NOMO-1 treated with dmso at 0.1 percent for 144 hours (cell line): Measurements from ENCODE around the gene TTC29.
"Not testable (repeated sequence)": the region's sequence is repeated elsewhere in the genome, so short reads cannot be mapped to it uniquely, and the experiment has no call there.

Source experiments
- DNase-seq: peaks from one replicate; lab custom pipeline; 2025; ENCODE audit not compliant: unreplicated experiment; lab: John Stamatoyannopoulos, UW

TTC29 gene

DNA sequence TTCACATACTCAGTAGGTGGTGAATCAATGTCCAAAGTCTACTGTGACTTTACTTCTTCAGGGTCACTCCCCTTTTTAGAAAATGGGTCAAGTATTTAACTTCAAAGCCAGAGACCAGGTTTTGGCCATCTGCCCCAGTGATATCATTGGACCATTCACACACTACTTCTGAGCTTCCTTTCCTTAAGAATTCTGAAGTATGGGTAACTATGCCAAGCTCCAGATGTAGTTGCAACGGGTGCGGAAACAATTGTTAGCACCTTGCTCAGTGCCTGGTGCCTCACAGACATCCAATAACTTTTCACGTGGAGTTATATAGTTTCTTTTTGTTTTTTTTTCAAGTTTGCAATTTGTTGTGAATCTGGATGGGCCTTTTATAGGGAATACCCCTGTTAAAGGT, 62.6 kb downstream of the TTC29 start:
- no peak for DNase-seq

DNA sequence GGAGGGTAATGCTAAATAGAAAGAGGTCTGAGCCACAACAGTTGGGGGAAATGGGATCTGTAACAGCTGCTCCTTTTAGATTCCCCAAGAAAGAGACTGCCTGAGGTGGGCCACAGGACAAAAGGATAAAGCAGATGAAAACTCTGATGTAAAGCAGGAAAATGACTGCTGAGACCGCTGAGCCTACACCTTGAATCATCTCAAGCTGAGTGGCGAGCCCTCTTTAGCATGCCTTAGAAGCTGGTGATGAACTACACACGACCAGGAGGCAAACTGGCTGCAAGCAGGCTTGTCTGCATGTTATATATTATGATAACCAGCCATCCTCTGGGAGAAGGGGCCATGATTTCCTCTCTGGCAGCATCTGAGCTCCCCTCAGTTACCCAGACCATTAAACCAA, 88.4 kb downstream of the TTC29 start:
- DNase-seq = no peak

DNA sequence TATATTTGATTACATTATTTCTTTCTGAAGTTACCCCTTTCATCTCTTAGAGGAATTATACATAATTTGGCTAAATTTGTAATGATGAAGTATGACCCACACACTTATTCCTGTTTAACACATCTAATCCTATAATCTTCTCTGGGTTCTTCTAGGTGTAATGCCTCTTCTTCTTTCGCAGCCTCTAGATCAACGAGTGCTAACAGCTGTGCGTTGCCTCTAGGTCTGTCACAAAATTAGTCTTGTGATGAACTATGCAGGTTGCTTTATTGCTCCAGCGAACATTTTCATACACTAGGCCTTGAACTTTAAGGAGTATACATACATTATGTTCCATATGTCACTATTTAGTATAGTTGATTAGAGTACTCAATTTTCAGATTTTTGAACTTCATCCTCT, 89.9 kb downstream of the TTC29 start:
- no peak for DNase-seq

DNA sequence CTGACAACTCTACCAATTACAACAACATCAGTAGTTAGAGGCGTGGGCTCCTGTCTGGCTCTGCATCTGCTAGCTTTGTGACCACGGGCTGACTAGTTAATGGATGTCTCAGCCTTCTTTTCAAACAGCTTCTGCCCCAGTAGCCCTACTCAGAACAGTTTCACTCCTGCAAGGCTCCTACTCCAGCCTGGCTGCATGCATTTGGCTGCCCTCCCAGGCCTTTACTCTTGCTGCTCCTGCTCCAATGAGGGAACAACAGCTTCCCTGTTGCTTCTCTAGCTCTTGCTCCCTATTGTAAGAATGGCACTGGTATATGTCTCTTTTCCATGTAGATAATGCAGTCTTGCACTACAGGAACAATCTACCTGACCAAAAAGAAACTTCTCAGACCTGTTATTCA, 93.3 kb downstream of the TTC29 start:
- no peak for DNase-seq

DNA sequence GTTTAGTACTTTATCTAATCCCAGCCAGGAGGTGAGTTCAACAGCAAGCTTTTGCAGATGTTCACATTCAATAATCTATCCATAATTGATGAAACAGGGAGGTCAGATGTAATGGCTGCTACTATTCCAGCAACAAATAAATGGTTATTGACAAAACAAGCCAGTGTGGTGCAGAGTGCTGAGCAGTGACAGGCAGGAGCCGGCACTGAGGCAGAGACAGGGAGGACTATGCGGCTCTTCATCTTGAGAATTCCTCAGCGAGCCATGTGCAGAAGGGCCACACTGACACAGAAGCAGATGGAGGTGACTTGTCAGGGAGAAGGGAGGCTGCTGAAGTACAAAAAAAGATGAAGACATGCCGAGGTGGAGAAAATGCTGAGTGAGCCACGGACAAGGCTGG, 98.3 kb downstream of the TTC29 start:
- no peak for DNase-seq

DNA sequence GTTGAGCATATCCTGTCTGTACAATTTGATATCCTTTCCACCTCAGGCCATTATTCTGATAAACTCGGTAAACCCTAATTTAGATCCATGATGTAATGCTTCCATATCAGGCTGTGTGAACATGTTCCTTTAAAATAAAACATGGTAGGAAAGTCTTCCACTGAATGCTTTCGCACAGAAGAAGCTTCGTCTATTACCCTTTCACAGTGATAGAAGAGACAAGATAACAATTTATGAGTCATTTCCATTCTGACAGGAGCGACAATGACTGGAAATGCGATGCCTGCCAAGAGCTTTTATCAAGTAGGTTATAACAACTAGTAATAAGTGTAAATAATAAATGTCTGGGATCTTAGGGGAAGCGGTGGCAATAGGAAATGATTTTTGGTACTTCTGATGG, 98.8 kb downstream of the TTC29 start:
- no peak for DNase-seq

DNA sequence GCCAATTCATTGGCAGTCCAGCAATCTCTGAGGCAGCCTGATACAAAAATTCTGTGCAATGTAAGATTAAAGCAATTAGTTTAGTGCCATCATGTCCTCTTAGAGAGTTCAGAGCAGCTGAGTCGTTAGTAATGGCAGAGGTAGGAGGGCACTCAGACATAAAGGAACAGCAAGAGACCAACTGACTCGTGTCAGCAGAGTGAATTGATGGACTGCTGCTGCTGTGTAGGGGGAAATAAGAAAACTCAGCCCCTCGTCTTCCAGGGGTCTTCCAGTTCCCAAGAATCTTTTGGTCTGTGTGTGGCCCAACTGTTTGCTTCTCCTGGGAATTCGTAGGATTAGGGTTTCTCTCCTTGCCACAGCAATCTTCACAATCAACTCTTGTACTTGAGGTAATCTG, 100.9 kb downstream of the TTC29 start:
- DNase-seq = no peak

DNA sequence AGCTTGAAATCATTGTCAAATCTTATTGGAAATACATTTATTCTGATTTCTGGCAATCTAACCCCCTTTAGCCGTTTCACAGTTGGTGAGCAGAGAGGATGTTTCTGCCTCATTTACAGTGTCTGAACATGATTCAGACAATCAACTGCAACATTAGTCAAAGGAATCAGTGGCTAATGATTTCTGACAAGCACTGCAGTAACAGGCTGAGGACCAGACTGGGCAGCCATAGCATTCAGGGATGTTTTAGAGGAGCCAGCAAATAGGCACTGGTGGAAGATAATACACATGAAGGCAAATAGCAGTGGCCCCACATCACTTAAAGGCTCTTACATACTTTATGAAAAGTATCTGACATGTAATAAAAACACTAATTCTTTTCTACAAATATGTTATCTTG, 102.8 kb downstream of the TTC29 start:
- DNase-seq = no peak

DNA sequence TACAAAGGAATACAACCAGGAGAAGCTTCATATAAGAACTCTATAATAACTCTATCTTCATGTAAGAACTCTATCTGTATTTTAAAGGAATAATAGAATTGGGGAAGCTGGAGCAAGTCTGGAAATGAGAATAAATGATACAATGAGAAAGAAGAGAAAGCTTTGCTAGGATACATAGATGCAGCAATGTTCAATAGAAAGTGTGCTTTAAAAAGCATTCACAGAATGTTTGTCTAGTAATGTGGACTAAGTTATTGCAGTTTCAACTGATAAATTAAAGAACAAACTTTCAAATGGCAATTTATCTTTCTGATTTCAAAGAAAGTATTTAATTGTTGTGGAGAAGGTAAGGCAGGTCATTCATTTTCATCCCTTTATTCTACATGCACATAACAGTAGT, 104.9 kb downstream of the TTC29 start:
- no peak for DNase-seq

DNA sequence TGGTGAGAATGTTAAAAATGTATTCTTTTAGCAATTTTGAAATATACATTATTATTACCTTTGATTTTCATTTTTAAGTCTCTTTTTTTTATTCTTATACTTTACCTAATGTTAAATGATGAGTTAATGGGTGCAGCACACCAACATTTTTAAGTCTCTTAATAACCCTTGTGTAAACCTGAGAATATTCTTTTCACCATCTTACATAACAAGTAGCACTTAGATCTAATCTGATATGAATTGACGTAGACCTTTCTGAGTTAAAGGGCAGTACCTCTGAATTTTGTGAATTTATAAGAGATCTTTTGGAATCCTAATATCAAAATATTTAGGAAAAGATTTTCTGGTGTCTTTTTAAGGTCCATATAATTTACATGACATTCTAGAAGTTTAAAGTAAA, 110.6 kb downstream of the TTC29 start:
- no peak for DNase-seq

DNA sequence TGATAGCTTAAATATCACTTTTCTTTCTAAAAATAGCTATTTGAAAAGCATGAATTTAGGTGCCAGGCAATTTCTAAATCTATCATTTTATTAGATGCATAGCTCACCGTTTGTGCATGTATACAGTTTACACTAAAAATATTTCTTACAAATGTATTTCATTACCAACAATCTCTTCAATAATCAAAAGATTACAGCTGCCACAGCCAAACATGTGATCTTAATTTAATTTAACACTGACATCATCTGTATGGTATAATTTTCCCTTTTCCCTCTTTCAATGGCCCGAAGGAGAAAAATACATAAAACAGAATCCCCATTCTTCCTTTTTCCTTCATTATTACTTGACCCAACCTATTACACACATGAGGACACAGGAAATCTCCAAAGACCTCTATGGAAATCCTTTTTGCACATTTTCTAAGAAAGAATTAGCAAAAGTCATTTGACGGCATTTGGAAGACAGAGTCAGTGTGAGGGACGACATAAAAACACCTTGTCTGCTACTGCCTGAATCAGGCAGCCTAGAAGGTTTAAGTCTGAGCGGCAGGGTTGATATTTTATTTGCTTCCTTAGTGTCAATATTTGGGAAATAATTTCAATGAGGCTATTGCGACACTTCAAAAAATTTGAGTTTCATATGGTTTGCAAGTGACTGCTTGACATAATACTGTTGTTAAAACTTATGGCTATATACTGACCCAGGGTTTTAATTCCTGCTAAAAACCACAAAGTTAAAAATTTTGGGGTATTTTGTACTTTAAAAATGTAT, 111.2 kb downstream of the TTC29 start:
- no peak for DNase-seq

DNA sequence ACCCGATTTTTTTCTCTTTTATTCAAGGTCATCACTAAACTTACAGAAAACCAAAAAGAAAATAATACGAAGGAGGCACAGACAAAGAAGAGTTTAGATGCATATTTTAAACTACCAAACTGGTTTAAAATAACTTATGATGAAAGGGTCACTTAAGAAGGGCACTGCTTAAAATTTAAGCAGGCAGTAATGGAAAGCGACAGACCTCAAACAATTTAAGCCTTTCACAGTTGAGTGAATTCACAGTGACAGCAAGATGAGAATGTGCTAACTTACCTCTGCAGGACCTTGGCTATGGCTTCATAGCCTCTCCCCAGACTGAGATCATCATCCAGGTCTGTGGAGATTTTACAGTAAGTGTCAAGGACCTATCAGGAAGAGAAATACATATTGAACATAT, 112.1 kb downstream of the TTC29 start:
- DNase-seq = no peak

DNA sequence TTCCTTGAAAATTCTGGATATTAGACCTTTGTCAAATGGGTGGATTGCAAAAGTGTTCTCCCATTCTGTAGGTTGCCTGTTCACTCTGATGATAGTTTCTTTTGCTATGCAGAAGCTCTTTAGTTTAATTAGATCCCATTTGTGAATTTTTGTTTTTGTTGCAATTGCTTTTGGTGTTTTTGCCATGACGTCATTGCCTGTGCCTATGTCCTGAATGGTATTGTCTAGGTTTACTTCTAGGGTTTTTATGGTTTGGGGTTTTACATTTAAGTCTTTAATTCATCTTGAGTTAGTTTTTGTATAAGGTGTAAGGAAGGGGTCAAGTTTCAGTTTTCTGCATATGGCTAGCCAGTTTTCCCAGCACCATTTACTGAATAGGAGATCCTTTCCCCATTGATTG, 122.7 kb downstream of the TTC29 start:
- DNase-seq = not testable (repeated sequence)

DNA sequence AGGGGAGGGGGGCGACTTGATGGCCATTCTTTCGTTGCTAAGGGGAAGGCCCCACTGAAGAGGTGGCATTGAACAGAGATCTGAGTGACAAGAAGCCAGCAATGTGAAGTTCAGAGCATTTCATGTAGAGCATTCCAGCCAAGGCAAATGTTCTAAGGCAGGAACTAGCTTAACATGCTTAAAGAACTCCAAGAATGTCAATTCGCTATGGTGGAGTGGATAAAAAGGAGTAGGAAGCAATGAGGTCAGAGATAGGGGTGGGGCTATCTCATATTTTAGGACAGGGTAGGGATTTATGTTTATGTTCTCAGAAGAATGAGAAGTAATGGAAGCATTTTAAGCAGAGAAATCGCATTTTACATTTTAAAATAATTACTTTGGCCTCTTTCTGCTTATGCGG, 130.9 kb downstream of the TTC29 start:
- DNase-seq = no peak

DNA sequence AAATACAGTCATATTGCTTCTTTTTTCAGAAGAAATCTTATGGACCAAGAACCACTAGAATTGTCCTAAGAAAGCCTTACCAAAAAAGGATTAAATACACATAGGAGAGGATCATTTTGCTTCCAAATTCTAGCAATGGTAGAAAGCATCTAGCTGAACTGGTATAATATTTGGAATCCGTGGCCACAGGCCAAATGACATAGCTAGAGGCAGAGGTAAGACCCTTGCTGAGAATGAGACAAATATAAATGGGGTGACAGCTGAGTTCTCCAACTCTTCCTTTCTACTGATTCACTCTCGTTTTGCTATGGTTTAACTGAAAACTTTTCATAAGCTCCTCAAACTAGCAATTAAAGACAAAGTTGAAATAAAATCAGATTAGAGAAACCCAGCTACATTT, 150.0 kb downstream of the TTC29 start:
- DNase-seq = no peak

DNA sequence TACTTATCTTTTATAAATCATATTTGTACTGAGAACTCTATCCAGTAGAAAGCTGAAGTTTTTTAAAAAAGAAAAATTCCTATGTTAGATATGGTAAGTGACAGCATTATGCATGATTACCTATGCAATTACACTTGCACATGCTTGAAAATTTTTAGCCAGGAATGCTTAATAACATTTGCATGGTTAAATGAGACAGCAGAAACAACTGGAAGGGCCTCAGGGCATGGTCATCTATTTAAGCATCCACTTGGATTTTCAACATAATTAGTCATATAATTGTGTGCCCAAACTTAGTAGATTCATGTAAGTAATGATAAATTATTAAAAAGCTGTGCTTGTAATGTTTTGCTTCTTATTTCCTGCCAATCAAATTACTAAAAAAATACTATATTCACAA, 151.9 kb downstream of the TTC29 start:
- no peak for DNase-seq

DNA sequence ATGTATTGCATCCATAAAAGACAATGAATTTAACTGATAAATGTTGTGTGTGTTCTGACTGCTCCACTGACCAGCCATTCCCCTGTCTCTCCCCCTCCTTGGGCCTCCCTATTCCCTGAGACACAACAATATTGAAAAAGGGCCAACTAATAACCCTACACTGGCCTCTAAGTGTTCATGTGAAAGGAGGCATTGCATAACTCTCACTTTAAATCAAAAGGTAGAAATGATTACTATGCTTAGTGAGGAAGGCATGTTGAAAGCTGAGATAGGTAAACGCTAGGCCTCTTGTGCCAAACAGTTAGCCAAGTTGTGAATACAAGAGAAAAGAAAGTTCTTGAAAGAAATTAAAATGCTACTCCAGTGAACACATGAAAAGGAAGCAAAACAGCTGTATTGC, 154.2 kb downstream of the TTC29 start:
- DNase-seq = no peak

DNA sequence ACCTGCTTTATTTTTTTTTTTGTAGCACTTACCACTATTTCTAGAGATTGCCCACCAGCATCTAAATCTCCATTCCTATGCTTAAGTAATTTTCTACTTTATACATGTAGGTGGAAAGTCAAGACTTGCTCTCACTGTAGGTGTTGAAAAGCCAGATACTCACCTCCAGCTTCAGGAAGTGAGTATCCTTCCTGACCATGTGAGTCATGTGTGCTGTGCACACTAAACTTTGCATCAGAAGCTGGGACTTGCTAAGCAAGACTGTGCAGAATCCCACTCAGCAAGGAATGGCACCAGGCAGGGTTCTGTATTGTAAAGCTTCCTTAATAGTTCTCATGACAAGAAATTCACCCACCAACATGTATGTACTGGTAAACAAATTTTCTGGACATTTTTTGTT, 155.1 kb downstream of the TTC29 start:
- no peak for DNase-seq

DNA sequence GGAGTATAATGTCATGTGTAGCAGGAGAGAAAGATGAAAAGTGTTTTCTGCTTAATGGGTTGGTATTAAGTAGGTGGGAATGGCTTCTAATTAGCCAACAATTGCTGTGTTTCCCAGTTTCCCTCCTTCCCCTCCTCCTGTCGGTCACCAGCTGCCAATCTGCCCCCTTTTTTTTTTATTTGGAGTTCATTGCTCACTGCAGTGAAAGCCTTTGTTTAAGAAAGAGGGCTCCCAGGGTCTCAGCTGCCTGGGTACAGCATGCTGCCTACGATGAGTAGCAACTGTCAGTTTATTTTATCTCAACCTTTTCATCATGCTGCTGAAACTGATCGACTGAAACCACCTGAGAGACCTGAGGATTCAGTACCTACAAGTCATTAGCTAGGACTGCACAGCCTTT, 157.9 kb downstream of the TTC29 start:
- DNase-seq = no peak

DNA sequence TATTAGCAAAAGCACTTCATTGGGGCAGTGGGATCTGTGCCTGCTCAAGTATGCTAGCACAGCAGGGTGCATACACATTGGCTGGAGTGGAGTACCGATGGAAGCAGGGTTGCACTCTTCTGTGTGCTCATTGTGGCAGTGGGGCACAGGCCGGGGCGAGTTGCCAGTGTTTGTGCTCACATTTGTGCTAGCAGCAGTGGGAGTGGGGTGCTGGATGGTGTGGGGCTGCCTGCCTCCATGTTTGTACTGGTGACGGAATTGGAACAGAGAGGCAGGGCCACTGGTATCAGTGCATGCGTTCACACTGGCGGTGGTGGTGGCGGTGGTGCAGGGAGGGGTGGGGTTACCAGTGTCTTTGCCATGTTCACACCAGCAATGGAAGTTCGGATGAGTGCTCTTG, 169.0 kb downstream of the TTC29 start:
- DNase-seq = no peak

DNA sequence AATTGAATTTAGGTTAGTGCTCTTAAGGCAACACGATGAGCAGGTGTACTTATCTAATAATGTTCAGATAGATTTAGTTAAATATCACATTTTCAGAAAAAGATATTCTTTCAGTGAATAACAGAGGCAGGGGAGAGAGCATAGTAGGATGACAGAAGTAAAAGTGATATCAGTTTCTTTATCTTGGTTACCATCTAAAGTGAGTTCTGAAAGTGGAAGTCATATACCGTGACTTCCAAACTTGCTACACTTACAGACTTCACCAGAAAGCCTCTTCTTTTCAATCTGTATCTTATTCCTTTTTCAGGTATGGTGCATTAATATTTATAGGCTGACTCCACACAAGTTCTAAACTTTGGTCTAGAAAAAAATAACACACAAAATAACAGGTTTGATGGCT, 182.1 kb downstream of the TTC29 start:
- DNase-seq = no peak

DNA sequence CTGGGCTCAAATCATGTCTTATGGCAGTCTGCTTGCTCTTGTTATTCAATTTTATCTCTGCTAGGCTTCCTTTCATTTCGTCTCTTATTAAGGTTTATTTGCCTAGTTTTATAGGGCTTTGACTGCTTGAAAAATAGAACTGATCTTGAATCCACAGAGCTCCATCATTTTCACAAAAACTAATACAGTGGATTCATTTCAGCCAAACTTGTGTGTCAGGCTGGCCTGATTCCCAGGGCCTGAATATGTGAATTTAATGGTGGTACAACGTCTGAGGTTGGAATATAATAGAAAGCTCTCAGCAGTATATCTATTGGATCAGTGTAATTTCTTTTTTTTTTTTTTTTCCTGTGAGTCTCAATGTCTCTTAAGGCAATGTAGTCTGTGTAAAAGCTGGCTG, 183.6 kb downstream of the TTC29 start:
- no peak for DNase-seq

DNA sequence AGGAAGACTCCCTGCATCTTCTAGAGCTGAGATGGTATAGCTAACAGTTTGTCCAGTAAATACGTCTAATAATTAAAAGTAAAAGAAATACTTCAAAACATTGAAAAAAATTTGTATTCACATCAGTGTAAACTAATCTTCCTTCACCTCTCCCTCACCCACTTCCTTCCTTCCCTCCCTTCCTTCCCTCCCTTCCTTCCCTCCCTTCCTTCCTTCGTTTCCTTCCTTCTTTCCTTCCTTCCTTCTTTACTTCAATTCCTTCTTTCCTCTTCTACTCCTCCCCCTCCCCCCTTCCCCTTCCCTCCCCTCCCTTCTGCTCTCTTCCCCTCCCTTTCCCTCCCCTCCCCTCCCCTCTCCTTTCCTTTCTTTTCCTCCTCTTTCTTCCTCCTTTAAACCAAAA, 203.2 kb downstream of the TTC29 start:
- no peak for DNase-seq

DNA sequence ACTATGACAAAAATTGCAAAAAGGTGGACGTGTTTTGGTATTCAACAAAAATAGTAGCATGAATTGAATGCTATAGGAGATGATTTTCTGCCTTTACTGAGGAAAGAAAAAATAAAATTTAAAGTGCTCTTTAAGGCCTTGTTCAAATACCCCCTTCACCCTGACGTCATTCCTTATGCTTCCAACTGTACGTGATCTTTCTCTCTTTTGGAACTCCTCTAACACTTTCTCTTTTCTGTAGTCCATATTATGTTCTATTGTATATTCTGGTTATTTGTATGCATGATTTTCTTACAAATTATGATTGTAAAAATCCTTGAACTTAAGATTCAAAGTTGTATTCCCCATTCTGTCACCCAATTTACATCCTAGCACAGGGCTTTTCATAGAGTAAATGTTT, 206.5 kb downstream of the TTC29 start:
- DNase-seq = no peak
